GM18520 (cell line): ENCODE measurements around the gene KIAA1210.

Source experiments
- ATAC-seq: cut with Tn5 transposase; IDR thresholded peaks from one replicate; pipeline ENCODE4 v1.9.1; 2021; ENCODE audit not compliant: unreplicated experiment

Gene KIAA1210

DNA sequence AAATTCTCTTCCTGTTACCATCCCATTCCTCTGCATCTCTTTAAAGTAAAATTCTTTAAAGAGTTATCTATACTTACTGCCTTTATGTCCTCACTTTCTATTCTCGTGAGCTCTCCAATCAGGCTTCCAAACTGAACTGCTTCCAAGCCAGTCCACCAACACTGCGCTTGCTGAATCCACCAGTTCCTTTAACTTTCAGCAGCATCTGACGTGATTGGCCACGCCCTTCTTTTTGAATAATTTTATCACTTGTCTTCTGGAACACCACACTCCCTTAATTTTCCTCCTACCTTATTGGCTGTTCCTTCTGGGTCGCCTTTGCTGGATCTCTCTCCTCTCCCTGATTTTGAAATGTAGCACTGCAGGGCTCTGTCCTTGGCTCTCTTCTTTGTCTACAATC, at the start of gene KIAA1210:
KIAA1210 (minus strand) TSS at position 163 of the 400 bp plus-strand sequence. CDS start 4,170 bp downstream, outside the sequence.
- ATAC-seq, result no peak

DNA sequence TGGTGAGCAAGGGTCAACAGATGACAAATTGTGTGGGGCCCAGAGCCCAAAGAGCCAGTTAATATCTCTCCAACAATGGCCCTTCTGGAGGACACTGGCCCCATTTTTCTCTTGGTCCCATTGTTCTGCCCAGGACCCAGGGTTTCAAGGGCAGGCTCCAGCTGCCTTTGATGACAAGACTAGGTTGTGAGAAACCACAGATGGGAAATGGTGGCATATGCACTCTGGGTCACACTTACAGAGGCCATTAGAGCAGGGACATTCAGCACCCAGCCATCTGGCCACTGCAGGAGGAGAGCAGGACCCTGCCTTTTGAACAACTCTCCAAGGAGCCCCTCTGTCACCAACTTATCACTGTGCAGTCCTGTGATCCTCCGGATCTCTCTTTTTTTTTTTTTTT, 49.7 kb upstream of the KIAA1210 start:
- ATAC-seq, result no peak

DNA sequence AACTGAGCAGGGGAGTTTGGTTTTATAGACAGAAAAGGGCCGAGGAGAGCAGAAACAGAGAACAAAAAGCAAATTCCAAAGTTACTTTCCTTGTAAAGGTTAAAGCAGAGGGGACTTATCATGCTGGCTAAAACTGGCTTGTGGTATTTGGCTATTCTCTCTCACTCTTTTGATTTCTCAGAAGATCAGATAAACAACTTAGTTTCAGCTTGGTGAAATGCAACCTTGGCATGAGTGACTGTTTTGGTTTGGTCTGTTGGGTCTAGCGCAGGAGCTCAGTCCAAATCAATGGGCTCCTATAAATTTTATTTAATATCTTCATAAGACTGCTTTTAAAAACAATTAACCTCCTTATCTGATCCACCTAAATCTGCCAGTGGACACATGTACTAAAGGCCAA, 47.3 kb upstream of the KIAA1210 start:
- ATAC-seq, result no peak

DNA sequence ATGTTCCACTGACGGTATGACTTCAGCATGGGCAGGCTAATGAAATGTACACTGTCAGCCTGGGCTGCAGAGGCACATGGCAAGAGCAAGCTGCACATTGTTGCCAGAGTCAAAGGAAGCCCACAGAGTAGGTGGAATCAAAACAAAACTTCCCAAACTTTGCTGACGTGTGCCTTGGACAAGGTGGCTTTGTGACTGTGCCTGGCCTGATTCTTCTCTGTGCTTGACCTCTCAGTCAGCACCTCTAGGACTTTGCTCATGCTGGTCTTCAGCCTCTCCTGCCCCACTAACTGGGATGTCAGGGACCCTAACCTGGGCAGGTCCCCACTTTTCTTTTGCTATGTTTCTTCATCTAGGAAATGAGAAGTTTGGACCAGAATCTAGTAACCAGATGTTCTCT, 40.5 kb upstream of the KIAA1210 start:
- no peak for ATAC-seq

DNA sequence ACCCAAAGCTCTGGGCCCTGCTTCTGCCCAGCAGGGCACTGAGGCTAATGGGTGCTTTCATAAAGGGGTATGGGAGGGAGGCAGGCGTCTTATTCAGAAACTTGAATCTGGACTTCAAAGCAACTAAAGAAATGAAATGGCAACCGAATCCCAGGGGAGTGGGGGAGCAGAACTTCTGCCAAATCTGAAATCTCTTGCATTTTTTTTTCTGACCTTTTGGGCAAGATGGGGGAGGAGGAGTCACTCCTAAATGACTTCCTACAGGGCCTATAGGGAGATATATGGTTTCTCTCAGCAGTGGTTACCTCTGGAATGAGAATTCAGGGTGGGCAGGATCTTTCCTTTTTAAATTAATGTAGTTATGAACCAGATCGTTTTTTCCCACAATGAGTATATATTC, 30.6 kb upstream of the KIAA1210 start:
- no peak for ATAC-seq

DNA sequence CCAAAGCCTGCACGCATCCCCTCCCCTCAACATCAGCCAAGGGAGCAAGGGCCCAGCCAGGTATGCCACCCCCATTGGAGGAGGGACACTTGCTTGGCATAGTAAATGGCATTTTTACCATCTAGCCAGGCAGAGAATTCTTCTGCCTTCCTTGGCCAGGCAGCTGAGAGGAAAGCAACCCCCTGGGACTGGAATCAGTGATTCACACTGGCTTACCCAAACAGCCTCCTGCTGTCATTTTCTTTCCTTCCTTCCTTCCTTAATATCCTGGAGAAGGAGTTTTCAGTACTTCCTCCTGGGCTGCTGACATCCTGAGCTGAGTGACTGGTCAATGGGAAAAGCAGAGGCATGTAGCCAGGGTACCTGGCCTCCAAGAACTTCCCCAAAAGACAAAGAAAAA, 28.6 kb upstream of the KIAA1210 start:
- ATAC-seq, result no peak

DNA sequence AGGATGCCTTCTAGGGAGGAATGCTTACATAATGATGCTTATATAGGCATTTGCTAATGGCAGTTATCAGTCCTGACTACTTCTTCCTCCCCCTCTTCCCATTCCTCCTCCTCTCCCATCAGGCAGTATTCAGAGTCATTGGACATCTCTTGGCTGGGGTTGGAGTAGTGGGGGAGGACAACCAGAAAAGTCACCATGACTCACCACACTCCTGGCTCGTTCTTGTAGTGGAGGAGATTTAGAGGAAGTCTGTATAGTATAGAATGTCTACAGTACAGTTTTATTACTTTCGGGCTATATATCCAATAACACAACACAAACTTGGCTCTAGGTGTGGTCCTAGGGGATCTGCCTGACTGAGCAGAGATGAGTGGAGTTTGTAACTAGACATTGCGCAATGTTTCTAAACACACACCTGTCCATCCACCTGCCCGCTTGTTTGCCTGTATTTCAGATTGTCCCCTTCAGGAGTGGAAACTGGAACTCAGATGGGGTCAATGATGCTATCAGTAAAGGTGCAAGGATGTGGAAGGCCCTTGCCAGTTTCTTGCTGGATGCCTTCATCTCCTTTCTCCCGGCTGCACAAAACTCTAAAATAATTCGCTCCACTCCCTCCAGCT, 27.9 kb upstream of the KIAA1210 start:
- ATAC-seq, result no peak

DNA sequence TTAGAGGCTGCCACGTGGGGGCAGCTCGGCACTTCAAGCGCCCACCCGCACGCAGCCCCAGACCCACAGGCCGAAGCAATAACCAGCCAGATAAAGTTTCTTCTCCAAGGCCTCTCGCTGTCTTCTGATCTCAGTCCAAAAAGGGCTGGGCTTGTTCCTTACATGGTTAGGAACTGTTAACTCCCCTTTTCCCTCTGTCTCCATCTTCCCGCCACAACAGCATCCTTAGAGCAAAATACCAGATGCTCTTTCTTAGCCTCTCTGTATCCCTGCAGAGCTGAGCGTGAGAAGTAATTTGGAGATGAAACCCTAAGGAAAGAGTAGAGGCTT, 23.4 kb upstream of the KIAA1210 start:
- no peak for ATAC-seq

DNA sequence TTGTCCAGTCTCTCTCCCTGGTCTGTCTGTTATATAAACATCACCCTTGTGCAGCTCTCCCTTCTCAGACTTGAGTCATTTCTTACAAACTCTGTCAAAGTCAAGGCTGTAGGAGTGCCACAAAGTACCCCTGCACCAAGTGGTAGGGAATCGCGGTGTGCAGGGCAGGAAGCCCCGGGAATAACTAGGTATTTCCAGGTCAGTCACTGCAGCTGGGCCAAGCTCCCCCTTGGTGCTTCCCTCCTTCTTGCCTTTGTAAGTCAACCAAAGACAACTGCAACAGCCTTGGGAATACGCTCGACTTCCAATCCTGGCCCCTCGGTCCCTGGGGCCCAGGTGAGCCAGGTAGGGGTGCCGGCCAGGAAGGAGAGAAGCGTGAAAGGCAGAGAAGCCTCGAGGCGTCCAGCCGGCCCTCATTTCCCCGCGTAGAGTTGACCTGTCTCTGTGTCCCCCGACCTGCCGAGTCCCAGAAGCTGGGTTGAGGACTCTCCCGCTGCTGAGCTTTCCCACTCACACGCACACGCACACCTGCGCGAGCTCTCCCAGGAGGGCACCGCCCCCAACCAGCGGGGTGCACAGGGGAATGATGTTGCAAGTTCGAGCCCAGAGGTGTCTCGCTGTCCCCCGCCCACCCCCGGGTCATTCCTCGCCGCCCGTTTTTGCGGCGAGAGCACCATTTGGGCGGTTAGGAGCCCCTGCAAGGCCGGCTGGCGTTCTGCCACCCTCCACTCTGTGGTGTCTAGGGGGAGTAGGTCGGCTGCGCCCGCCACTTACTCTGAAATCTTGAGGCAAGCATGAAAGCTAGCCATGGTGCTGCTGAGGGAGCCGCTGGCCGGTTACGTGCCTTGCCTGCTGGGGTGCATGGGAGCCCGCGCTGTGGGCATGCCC, 22.8 kb upstream of the KIAA1210 start:
- no peak for ATAC-seq

DNA sequence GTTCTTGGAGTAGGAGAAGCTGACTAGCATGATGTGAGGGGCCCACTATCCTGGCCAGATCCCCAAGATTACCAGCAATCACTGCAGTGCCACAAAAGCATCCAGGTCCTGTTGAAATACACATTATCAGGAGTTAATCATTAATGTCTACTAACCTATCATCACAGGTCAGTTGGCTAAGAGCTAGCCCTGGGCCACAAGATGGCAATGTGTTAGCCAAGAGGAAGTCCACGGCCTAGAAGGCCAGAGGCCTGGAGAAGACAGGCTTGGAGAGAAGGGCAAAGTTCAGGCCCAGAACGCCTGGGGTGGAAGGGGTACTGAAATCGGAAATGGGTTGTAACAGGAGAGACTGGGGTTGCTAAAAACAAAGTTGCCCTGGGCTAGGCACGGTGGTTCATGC, 19.9 kb upstream of the KIAA1210 start:
- ATAC-seq, result no peak

DNA sequence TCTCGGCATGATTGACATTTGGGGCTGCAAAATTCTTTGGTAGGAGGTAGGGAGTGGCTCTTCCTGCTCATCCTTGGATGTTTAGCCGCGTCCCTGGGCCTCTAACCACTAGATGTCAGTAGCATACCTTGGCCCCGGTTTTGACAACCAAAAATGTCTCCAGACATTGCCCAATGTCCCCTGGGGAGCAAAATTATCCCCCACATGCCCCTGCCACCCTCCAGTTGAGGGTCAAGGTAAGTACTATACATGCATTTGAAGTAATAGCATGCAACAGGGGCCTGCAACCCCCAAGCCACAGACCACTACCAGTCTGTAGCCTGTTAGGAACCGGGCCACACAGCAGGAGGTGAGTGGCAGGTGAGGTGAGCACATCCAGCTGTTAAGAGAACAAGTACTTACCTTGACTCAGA, 17.6 kb upstream of the KIAA1210 start:
- ATAC-seq, result no peak

DNA sequence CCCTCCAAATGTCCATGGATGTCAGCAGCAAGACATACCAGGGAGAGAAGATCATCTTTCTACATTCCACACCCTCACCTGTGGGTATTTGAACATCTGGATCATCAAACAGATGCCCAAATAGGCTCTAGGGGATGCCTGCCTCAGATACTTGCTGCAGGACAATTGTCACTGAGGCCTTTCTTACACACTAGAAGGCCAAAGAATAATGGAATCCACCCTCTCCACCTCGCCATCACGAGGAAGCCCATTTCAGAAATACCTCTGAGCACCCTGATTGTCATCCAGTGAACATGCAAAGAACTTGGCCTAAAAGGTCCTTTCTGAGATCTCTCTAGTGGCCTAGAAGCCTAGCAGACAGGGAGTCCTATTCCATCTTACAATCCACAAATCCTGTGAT, 6.9 kb upstream of the KIAA1210 start:
- no peak for ATAC-seq

DNA sequence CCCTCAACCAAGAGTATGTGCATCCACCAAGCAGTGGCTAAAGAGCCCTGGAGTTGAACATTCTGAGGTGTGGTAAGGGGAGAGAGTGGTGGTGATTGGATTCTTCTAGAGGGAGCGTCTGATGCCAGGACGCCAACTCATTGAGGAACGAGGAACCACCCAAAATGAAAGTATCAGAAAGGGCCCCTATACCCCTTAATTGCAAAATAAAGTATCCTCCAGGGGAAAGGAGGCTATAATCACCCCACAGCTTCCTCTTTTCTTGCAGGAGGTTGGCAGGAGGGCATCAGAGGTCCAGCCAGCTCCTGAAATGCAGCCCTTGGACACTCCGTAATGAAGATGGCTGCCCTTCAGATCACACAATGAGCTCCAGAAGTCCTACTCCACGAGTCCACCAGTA, 5.3 kb upstream of the KIAA1210 start:
- no peak for ATAC-seq

DNA sequence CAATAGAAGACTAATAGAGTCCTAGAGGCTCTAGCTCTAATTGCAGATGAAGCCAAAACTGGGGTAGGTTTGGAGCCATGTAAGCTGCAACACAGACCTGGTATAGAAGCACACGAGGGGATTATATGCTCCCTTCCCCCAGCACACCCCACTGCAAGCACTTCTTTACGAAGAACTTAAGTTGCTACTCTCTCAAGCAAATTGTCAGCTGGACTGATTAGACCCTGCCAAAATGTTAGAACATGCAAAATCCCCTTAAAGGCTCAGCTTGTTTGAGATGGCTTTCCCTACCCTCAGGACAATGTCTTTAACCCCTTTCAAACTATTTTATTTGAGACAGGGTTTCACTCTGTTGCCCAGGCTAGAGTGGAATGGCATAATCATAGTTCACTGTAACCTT, 4.7 kb upstream of the KIAA1210 start:
- ATAC-seq, result no peak

DNA sequence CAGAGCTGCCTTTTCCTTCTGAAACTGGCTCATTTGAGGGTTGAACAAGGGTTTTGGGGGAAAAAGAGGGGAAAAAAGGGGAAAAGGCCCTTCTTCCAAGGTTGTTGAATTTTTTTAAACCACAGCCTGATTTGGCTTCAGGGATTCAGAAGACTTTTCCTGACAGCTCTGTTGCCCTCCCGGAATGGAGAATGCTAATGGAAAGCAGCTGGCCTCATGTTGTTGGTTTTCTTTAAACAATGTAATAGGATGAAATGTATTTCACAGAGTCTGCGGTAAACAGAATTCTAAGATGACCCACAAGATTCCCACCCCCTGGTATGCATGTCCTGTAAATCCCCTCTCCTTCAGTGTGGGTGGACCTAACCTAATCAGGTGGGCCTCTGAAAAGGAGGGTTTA, 3.3 kb upstream of the KIAA1210 start:
- no peak for ATAC-seq

DNA sequence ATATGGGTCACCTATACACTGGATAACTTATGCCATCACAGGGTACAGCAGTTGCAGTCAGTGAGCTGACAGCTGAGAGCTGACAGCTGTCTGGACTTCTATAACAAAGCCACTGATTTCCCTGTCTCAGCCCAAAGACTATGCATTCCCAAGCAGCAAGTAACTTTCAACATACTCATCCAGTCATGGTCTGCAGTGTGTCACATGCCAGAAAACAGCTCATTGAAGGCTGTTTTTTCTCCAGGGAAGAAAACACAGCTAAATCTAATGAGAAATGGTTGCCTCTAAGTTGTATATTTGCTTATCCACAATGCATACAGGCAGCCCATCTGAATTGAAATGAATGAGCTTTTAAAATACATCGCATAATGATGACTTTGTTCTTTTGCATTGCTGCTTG, 6.3 kb downstream of the KIAA1210 start:
- ATAC-seq, result no peak

DNA sequence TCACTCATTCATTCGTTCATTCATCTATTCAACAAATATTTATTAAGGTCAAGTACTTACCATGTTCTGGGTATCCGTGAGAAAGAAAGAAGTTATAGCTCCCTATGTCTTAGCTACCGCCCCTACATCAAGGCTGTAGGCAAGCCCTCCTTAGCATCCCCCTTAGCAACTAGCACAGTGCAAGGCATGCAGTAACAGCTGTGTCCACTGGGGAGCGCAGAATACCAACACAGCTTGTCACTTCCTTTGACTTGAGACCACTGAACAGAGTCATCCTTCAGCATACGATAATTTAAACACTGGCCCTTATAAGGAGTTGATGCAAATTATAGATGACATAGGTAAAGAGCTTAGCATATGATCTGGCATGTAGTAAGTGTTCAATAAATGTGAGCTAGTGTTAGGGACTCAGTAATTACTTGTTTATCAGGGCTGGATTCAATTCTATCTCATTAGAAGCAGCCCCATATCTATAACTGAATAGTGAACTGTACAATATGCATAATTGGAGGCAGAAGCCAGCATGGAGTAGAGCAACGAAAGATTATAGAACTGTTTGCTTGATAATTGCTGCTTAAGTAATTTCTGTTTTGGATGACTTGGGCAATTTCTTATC, 8.7 kb downstream of the KIAA1210 start:
- ATAC-seq, result no peak

DNA sequence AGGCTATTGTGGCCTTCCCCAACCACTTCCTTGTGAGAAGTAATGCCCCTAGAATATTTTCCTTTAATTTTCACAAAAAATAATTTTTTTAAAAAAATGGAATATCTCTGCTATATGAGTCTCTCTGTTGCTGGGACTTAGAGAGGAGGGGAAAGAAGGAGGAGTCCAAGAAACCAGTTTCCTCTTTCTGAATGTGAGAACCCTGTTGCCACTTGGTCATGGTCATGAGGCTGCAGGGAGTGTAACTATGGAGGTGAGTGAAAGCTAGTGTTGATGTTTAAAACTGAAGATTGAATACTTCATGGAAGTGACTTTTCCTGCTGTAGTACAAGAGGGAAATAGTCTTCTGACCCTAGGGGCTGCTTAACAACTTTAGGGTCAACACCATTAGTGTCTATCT, 20.4 kb downstream of the KIAA1210 start:
- ATAC-seq, result no peak

DNA sequence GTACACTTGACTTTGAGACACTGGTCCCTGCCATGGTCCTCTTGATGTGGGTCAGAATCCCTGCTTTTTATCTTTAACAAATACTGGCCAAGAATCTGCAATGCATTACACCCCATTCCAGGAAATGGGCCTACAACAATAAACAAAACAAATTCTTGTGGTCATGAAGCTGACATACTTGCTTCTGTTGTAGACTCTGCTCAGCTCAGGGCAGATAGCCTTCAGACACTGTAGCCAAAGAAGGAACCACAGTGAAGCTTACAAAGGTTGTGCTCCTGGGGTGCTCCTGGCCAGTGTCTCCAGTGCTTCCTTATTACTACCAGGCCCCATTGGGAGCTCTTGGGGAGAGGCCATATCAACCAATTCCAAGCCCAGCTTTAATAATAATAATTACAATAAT, 21.8 kb downstream of the KIAA1210 start:
- ATAC-seq, result no peak

DNA sequence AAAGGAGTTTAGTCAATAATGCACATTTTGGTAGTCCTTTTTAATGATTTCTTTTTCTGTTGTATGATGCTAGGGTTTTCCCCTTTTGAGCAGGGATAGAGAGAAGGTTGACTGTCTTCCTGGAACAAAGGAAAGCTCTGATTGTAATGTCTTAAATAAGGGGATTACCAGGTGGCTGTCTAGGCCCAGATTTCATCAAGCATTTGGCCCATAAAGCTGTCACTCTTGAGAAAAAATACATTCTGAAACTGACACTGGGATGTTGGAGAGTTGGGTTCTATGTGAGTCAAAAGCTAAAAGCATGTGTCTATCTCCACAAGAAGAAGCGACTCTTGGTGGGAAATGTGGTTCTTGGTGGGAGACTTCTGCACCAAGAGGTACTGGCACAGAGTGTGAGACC, 26.4 kb downstream of the KIAA1210 start:
- ATAC-seq, result no peak

DNA sequence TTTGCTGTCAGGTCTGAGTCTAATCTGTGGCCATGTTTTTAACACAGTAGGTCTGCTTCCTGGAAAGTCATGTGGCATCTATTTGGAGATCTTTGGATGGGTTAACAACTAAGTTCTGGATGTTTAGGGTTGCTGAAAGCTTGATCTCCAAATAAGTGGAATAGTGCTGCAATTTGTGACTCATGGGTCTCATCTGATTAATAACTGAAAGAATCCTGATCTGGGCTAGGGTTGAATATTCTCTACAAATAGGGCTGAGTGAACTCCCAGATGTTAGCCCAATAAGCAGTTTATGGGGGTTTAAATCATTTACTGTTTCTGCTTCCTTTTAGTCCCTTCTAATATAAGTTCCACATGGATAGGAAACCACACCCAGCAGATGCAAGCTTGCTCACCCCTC, 31.7 kb downstream of the KIAA1210 start:
- ATAC-seq, result no peak

DNA sequence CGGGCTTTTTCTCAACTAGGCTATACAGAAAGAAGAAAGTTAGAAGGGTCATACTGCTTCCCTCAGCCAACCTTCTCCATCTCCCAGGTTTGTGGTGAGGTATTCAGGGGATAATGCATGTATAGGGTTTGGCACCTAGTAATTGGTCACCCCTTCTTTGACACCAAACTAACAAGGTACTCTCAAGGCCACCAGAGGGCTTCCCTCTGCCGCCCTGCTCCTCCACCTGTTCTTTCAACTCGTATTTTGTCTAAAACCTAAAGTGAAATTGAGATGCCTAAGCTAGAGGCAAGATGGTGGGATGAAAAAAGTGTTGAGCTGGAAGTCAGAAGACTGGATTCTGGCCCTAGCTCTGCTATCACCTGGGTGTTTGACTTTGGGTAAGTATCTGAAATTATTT, 32.8 kb downstream of the KIAA1210 start:
- no peak for ATAC-seq
